Left ventricle myocardium inferior (tissue), 1 donor: Measurements from ENCODE around the gene RAB4A. TPM values are rescaled to one million over a fixed set of nuclear protein-coding genes. Genes with fewer than 3 reads are reported as not detected.
"Not testable (repeated sequence)": the region's sequence is repeated elsewhere in the genome, so short reads cannot be mapped to it uniquely, and the experiment has no call there.

ENCODE experiments used
- DNase-seq: peaks from one replicate; pipeline ENCODE4 v3.0.0-alpha.2; 2020
- H3K27ac ChIP-seq: fragments of 200-600 bp; replicated peaks from 2 replicates; pipeline ENCODE4 v1.8.0; 2021
- H3K27me3 ChIP-seq: fragments of 200-600 bp; 2 replicates; pipeline ENCODE4 v1.8.0; 2021; ENCODE audit warnings: low read depth
- H3K36me3 ChIP-seq: fragments of 200-600 bp; 2 replicates; pipeline ENCODE4 v1.8.0; 2021
- H3K4me1 ChIP-seq: fragments of 200-600 bp; 2 replicates; pipeline ENCODE4 v1.8.0; 2021
- H3K4me3 ChIP-seq: fragments of 200-600 bp; 2 replicates; pipeline ENCODE4 v1.8.0; 2021; ENCODE audit warnings: mild to moderate bottlenecking, moderate library complexity
- H3K9me3 ChIP-seq: fragments of 200-600 bp; replicated peaks from 2 replicates; pipeline ENCODE4 v1.8.0; 2021
- intact Hi-C: fragments of 100-400 bp; cut with micrococcal nuclease; formaldehyde crosslinking; loops from one replicate; pipeline ENCODE4 v1.11.0; 2022
- total RNA-seq: library from RNA; stranded (reverse); fragmentation: NEBNext Ultra II Directional; extraction: Animal tissue kit (Norgen Biotek cat#: 25700); gene quantifications from one replicate; pipeline ENCODE4 v1.2.1, GENCODE V29; 2021
- TF ChIP-seq, protein P1 (sequence below): fragments of 200-600 bp; IDR thresholded peaks from 2 replicates; pipeline ENCODE4 v1.8.0; 2021; ENCODE audit warnings: antibody characterized with exemption, mild to moderate bottlenecking, borderline replicate concordance
- donor health status: DM: no; HTN: yes; CAD: no; lungs with severe emphysema.

RAB4A gene
- total RNA-seq, 1 donor from 2014 or later: 132 TPM

DNA sequence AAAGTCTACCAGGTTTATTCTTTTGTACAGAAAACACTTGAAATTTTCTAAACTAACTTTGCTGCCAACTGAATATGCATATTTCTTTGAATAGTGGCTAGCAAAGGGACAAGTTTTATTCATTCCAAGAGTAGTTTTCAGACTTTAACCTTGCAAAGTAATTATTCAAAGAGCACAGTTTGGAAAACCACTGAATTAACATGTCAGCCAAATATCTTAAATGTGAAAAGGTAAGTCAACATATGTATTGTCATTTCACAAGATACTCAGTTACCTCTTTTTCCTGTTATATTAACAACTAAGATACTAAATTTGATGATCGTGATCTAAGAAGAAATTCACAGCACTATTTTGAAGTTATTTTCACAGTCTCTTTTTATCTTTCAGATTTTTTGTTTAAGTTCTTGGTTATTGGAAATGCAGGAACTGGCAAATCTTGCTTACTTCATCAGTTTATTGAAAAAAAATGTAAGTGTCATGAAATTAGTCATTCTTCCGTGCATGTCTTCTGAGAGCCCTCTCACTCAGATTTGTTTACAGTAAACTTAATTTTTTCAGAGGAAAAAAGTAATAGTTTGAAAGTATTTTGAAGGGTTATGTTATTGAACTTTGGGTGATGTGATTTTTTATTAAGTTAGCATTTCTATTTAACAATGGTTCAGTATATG is 15.3 kb downstream of the RAB4A start:
- no peak overlapping the region for H3K27ac ChIP-seq
- intact Hi-C loops: no loop called here
- peaks cover 20% of the 10 kb centered on the region for H3K36me3 ChIP-seq
- no peaks in the 10 kb centered on the region for H3K27me3 ChIP-seq
- no peak overlapping the region for H3K4me3 ChIP-seq
- no peak for DNase-seq
- TF ChIP-seq, protein P1, sequence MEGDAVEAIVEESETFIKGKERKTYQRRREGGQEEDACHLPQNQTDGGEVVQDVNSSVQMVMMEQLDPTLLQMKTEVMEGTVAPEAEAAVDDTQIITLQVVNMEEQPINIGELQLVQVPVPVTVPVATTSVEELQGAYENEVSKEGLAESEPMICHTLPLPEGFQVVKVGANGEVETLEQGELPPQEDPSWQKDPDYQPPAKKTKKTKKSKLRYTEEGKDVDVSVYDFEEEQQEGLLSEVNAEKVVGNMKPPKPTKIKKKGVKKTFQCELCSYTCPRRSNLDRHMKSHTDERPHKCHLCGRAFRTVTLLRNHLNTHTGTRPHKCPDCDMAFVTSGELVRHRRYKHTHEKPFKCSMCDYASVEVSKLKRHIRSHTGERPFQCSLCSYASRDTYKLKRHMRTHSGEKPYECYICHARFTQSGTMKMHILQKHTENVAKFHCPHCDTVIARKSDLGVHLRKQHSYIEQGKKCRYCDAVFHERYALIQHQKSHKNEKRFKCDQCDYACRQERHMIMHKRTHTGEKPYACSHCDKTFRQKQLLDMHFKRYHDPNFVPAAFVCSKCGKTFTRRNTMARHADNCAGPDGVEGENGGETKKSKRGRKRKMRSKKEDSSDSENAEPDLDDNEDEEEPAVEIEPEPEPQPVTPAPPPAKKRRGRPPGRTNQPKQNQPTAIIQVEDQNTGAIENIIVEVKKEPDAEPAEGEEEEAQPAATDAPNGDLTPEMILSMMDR: no peak
- H3K4me1 ChIP-seq: peaks cover 38% of the 10 kb centered on the region
- no peaks in the 10 kb centered on the region for H3K9me3 ChIP-seq

GRCh38 chr1:229287267-229287666 is 16.4 kb downstream of the RAB4A start:
- no peak overlapping the region for H3K4me3 ChIP-seq
- no peak overlapping the region for H3K27ac ChIP-seq
- TF ChIP-seq, protein P1: no peak
- H3K4me1 ChIP-seq: peaks cover 29% of the 10 kb centered on the region
- intact Hi-C loops: no loop called here
- no peaks in the 10 kb centered on the region for H3K9me3 ChIP-seq
- no peak for DNase-seq
- peaks cover 23% of the 10 kb centered on the region for H3K36me3 ChIP-seq
- H3K27me3 ChIP-seq: no peaks in the 10 kb centered on the region

GRCh38 chr1:229288516-229288915 is 17.6 kb downstream of the RAB4A start:
- DNase-seq: no peak
- H3K27ac ChIP-seq: no peak overlapping the region
- no peaks in the 10 kb centered on the region for H3K27me3 ChIP-seq
- no peaks in the 10 kb centered on the region for H3K9me3 ChIP-seq
- intact Hi-C loops: no loop called here
- H3K36me3 ChIP-seq: peaks cover 23% of the 10 kb centered on the region
- H3K4me1 ChIP-seq: peaks cover 20% of the 10 kb centered on the region
- TF ChIP-seq, protein P1: no peak
- H3K4me3 ChIP-seq: no peak overlapping the region

- H3K27ac ChIP-seq, H3K9me3 ChIP-seq, DNase-seq, intact Hi-C loops, H3K4me3 ChIP-seq, H3K27me3 ChIP-seq: not testable (repeated sequence)
- Histone ChIP-seq H3K36me3 (peaks cover 23% of the 10 kb centered on the region), H3K4me1 (peaks cover 20% of the 10 kb centered on the region)
Measured at GRCh38 chr1:229291686-229292085, 20.8 kb downstream of the RAB4A start.

GRCh38 chr1:229293528-229294204 is 22.8 kb downstream of the RAB4A start:
- peaks cover 31% of the 10 kb centered on the region for H3K36me3 ChIP-seq
- DNase-seq: no peak
- peaks cover 16% of the 10 kb centered on the region for H3K4me1 ChIP-seq
- no peaks in the 10 kb centered on the region for H3K9me3 ChIP-seq
- intact Hi-C loops: no loop called here
- H3K27ac ChIP-seq: no peak overlapping the region
- no peaks in the 10 kb centered on the region for H3K27me3 ChIP-seq
- TF ChIP-seq, protein P1: no peak
- no peak overlapping the region for H3K4me3 ChIP-seq

GRCh38 chr1:229295745-229296144 is 24.8 kb downstream of the RAB4A start:
- peak overlapping the region; percentile 67 for H3K27ac ChIP-seq
- H3K4me1 ChIP-seq: peaks cover 16% of the 10 kb centered on the region
- no peaks in the 10 kb centered on the region for H3K9me3 ChIP-seq
- DNase-seq: no peak
- no peaks in the 10 kb centered on the region for H3K27me3 ChIP-seq
- H3K4me3 ChIP-seq: no peak overlapping the region
- intact Hi-C loops: no loop called here
- peaks cover 37% of the 10 kb centered on the region for H3K36me3 ChIP-seq
- TF ChIP-seq, protein P1: no peak
